NCI-H2029 (cell line): ENCODE results near the gene CYP19A1.
A peak's percentile ranks its signal among the peaks of the same experiment; 100 is the strongest.
"Not testable (repeated sequence)": the region's sequence is repeated elsewhere in the genome, so short reads cannot be mapped to it uniquely, and the experiment has no call there.

Experiments used
- DNase-seq: peaks from one replicate; lab custom pipeline; 2025; lab: John Stamatoyannopoulos, UW

Gene CYP19A1

DNA sequence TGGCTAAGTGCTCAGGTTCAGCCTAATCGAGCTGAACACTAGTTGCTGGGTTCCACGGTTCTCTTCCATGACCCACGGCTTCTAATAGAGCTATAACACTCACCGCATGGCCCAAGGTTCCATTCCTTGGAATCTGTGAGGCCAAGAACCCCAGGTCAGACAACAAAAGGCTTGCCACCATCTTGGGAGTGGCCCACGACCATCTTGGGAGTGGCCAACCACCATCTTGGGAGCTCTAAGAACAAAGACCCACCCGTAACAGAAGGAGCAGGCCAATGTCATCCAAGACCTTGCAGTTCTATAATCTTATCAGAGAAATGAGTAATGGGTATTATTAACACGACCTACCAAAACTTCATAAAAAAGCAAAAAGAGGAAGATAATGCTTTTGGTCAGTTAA lies 77.3 kb downstream of the CYP19A1 start:
- DNase-seq = not testable (repeated sequence)

DNA sequence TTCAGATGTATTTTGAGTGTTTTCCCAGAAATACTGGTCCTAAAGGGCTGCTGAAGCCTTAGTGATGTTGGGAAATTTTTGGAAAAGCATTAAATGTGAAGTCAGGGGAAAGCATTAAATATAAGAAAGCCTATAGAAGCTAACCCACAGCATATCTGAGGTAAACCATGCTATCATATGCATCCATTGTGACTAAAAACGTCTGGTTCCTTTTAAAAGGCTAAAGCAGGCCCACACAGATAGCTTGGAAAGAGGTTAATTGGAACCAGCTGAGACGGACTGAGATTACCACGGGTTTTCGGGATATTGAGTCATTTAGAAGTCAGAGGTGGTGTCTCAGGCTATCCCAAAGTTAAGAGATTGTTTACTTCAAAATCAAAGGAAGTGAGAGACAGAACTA lies 78.2 kb downstream of the CYP19A1 start:
- no peak for DNase-seq

DNA sequence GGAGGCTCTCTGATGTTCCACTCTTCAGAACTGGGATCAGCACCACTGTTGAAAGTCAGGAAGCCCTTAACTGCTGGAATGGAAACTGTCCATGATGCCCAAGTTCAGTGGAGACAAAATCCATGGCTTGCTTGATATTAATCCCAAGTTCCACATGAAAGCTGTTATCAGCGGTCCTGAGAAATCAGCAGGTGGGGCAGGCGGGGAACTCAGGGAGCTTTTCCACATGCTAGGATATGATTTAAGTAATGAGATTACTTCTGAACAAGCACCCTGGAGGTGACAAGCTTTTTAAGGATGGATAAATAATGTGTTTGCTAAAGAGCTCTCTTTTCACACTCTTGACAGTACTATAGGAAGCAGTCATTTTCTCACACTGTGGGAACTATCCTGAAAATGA lies 82.9 kb downstream of the CYP19A1 start:
- no peak for DNase-seq

DNA sequence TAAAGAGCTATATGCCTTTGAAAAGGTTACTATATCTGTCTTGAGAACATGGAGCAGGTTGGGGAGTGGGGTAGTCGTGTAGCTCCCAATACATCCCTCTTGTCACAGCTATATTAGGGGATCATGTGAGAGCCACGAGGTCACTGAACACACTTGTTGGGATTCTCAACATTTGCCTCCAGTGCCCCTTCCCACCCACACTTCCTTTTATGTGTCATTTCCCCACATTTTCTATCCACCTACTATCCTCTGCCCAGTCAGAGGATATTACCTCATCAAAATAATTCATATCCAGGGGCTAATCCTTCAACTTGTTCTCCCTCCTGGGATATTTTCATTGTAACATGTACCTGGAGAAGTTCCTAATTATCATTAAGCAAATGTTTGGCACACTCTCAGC lies 85.0 kb downstream of the CYP19A1 start:
- no peak for DNase-seq

DNA sequence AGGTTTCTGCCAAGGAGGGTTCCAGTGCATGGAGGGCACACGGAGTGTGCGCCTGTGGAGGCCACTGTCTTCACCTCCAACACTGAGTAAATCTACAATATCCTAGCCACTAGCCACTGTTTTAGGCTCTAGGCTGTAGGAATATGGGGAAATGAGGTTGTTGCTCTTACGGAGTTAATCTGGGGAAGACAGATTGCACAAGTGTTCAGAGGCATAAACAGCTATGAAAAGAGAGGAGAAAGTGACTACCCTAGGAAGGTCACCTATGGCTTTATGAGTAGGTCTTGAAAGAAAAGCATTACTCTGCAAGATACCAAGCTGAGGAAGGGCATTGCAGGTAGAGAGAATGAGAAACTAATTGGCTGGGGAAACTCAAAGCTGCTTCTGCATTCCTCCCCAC lies 85.7 kb downstream of the CYP19A1 start:
- no peak for DNase-seq

DNA sequence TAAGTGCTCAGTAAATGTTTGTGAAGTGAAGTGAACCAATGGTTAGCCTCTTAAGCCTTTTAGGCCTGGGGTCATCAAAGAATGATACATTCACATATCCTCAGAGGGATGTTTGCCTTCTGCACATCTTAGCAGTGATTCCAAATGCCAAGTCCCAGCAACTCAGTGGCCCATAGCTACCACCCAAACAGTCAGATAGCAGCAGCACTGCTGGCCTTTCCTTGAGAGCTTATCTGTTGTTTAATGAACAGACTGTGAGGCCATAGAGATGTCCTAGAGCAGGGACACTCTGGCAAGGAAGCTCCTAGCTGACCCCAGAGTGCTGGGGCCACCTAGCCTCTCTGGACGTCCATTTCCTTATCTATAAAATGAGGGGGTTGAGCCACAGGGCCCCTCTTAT lies 86.8 kb downstream of the CYP19A1 start:
- no peak for DNase-seq

DNA sequence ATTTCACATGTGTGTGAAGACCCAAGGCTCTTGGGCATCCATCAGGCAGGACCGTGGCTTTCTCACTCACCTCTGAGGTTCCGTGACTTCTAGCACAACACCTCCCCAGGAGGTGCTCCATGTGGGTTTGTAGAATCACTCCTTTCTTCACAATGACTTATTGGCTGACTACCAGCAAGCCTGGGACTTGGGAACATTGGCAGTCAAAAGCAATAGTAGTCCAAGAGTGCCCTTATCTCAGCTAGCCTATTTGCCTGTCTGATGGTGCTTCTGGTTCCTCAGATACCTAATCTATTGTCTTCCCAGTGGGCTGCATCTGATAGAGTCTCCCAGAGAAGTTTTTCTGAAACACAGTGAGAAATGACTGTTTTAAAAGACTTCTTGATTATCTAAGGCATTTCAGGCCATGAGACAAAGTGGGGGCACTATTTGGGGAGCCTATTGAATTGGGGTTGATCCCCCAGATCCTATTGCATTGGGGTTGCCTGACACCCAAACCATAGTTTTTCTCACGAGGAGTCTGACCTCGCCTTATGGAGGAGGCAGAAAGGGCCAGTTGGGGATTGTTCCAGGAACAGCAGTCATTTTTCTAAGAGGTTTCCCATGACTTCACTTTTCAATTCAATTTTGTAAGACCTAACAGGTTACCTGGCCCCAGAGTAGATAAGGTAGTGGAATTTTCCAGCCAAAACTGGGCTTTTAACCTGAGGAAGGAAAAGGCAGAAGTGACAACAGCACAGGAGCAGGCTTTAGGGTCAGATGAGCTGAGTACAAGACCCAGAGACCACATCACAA lies 88.0 kb downstream of the CYP19A1 start:
- no peak for DNase-seq

DNA sequence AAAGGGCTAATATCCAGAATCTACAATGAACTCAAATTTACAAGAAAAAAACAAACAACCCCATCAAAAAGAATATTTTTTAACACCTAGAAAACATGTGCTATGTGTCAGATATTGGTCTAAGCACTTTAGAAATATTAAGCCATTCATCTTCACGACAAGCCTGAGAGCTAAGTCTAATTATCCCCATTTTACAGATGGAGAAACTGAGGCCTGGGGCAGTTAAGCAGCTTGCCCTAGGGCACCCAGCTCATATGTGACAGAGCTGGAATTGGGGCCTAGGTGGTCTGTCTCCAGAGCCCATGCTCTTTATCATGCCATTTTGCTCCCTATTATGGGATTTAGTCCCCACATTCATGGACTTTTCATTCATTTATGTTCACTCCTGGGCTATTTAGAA lies 92.8 kb downstream of the CYP19A1 start:
- DNase-seq = no peak

DNA sequence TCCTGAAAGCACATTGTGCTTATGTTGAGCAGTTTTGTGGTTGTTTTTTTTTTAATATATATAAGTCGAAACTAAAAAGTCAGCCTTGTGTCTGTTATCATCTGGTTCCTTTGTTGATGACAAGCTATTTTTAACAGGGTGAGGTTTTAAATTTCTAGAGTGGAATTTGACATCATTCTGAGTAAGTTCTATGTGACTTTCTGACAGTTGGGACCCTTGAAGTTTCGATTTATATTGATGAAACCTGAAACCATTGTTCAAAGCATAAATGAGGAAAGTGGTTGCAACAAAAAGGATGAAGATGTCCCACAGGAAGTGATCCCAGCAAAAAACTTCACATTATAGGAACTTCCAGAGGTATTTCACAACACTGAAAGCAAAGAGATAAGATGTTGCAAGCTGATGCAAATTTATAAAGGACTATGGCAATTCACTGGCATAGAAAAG lies 94.0 kb downstream of the CYP19A1 start:
- DNase-seq = no peak

DNA sequence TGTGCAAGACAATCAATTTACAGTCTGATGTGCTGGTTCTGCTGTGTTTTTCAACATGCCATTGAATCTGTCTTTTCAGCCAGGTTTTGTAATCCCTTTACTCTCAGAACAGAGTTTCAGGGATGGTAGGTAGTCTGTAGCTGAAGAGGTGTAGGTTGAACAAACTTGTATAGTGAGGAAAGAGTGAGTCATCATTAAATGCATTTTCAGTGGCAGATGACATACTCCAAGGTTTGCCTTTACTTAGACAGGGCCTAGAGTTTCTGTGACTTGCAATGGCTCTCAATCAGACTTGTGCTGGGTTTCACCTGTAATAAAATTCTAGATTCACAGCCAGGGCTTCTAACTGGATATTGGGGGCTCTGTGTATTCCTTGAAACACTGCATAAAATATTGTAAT lies 94.6 kb downstream of the CYP19A1 start:
- no peak for DNase-seq

DNA sequence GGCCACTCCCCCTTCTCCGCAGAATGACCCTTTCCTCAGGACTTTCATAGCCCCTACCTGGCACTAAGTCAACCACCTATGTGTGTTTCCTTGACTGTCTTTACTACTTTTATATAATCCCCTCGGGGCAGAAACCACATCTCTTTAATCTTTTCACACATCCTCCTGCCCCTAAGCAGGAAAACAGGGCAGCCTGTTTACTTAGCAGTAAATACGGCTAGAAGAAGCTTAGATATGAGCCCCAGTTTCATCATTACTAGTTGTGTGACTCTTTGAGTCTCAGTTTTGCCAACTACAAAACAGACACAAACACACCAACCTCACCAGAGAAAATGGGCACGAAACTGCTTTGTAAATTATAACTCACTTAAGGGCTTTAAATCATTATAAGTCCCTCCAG lies 98.3 kb downstream of the CYP19A1 start:
- no peak for DNase-seq

DNA sequence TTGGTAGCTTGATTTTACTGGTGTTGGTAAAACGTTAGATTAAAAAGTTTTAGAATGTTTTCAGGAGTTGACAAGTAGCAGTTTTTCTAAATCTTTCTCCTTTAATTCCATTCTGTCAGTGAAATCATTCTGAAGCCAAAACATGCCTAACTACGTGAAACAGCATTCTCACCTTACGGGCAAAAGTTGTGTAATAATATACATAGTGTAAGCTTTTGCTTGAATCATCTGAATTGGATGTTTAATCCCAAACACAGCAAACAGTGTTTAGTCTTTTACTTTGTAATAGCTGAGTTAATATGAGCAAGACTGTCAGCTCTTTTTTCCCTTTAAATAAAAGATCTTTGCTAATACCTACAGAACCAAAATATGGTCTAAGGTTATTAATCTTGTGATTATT lies 100.6 kb downstream of the CYP19A1 start:
- no peak for DNase-seq

DNA sequence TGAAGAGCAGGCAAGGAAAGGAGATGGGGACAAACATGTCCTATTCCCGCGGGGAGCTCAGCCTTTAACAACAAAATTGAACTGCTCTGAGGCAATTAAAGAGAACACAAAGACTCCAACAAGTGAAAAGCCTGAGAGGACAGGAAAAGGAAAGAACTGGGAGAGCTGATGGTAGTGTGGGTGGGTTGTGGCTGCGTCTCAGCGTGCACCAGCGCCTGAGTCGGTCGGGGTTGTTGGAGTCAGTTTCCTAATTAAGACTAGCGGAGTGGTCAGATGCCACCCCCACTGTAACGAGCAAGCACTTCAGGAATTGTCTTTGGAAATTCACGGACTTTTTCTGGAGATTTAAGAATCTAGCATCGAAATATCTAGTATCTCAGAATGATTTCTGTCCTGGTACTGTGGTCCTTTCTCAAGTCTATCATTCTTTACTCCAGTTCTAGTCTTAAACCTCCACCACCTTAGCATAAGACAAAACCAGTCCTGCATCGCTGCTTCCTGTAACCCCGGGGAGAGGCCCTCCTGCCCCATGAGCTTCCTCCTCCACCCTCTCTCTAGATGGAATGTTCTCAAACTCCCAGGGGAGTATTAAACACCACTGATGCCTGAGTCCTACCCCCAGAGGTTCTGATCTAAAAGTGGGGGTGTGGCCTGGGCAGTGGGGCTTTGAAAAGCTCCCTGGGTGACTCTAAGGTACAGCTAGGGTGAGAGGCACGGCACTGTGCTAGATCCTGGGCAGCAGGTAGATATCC lies 104.0 kb downstream of the CYP19A1 start:
- DNase-seq = no peak

DNA sequence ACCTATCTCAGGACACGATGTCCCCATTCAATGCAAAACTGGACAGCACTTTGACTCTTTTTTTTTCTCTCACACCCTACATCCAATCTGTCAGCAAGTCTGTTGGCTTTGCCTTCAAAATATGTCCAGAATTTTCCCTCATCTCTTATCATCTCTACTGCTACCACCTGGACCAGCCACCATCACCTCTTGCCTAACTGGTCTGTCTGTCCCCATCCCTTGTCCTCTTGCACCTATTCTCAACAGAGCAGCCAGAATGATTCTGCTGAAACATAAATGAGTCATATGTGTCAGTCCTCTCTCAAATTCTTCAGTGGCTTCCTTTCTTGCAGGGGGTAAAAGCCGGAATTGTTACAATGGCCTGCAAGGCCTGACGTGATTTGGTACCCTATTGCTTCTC lies 105.8 kb downstream of the CYP19A1 start:
- DNase-seq = no peak

DNA sequence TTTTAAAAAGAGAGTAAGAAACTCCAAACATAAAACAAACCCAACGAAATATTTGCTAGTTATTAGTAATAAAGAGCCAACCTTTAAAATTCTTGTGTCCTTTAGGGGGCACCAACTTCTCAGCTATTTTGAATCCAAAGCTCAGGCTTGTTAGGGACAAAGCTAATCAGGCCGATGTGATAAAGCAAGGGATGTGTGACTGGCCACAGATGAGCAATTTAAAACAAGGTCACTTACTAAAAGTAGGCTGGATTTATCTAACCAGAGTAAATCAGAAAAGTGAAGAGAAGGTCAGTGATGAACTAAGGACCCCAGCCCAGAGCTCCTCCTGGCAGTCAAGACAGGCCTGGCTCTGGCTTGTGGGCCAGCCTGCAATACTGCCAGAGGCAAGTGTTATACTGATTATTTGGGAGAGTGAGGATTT lies 108.5 kb downstream of the CYP19A1 start:
- DNase-seq = no peak

DNA sequence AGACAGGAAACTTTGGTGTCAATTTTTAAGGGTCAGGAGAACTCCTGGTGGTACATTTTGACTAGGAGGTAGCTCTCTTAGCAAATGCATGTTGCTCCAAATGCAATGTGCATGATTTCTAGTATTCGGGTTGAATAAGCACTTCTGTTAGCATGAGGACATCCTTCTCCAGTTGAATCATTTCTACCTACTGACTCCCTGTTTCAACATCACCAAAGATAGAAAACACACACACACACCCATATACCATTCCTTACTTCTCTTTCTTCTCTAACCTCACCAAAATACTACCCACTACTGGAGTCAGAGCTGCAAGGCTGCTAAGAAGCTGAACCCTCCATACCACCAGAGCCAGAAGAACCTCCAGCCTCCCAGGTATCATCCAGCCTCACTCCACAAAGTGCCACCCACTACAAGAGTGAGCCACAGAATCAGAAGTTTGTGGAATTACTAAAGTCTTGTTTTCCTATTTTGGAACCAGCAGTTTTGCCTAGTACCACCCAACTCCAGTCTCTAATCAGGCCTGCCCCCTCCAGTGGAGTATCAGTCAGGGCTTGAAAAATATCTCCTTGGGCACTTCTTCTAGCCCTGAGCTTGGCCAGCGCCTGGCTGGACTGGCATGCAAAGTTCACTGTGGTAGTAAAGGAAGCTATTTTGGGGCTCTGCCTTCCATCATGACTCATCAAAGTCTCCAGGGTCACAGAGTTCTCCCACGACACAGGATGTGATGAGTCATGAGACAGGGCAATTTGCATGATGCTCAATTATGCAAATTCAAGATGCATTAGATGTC lies 110.3 kb downstream of the CYP19A1 start:
- no peak for DNase-seq

DNA sequence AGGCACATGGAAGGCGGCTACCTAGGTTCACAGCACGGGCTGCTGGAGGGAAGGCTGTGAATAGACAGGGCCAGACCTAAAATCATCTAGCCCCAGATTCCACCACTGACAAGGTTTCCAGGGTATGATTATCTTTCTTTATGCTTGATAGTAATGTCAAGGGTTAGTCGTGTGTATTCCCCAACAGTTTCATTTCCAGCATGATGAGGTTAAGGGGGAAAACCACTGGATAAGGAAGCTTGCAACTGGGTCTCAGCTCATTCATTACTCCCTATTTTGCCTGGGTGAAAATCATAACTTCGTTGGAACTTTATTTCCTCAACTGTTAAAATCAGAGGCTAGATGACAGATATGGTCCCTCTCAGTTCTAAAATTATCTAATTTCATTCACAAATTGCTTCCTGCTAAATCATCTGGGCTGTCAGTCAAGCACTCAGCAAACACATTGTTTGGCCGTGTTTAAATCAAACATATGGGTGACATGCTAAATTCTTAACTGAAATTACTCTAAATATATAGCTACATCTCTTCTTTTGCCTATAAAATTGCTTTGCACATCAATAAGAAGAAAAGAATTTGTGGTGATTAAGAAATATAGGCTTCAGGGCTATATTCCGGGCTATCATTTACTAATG lies 111.7 kb downstream of the CYP19A1 start:
- no peak for DNase-seq

DNA sequence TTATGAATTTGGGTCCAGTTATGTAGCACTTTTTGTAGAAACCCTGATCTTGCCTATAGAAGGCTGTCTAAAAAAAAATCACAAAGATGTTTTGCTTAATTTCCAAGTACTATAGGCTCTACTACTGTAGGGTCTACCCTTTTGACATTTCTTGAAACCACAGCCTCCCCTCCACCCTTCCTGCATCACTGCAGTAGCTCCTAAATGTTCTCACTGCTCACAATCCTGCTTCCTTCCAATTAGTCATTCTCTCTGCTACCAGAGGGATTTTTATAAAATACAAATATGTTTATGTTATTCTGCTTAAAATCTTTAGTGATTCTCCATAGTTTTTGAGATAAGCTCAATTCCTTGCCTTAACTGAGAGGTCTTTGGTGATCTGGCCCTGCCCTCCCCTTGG lies 114.0 kb downstream of the CYP19A1 start:
- no peak for DNase-seq

DNA sequence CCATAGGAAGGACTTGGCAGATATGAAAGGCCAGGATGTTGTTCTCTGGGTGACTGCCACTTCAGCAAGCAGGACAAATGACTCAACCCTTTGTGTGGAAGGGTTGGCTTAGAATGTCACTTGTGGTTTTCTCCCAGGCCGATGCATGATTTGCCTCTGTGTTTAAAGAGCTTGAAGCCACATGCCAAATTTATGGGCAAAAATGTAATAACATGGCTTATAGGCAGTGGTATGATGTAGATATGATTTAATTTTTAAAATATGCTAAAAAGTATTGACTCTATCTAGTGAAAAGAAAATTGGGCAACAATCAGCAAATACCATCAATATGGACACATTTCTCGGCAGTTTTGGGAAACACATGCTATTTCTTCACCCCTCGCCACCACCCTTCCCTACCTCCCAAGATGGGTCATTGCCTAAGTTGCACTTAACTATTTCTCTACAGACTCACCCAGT lies 114.6 kb downstream of the CYP19A1 start:
- DNase-seq = peak; percentile 35

DNA sequence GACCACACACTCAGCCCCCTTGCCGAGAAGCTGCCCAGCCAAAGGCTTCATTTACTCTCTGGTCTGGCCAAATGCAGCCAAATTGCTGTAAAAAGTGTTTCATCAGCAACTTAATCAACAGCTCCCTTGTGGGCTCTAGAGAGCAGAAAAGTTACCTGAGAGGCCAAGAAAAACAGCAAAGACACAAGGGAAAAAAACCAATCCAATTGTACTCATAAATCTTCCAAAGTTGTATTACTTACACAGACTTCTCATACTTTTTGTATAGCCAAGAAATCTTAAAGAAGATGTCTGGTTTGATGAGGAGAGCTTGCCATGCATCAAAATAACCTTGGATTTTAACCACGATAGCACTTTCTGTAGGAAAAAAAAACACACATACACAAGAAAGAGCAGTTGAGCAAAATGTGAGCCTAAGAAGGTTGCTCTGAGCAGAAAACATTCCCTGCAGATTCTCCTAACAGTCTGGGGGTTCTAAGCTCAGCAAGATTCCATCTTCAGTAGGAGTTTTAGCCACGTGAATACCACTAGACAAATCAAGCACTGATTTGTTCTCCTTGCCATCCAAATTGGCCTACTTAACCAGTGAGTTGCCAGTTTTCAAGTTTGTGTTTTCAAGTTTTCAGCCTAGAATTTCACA lies 120.0 kb downstream of the CYP19A1 start:
- no peak for DNase-seq

DNA sequence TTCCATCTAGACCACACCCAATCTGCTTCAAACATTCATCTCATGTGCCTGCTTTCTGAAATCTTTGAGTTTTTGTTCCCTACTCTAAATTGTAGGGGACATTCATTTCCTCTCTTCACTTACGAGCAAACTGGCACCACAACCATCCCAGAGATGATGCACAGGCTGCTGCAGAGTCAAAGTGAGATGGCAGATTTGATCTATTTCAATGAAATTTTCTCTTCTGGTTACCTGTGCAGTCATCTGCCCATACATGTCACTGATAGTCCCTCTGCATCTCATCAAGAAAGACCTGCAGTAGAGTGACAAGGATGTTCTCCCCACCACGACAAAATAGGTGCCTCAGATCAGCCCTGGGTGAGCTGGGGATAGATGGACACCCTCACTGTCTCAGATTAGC lies 125.5 kb downstream of the CYP19A1 start:
- no peak for DNase-seq

DNA sequence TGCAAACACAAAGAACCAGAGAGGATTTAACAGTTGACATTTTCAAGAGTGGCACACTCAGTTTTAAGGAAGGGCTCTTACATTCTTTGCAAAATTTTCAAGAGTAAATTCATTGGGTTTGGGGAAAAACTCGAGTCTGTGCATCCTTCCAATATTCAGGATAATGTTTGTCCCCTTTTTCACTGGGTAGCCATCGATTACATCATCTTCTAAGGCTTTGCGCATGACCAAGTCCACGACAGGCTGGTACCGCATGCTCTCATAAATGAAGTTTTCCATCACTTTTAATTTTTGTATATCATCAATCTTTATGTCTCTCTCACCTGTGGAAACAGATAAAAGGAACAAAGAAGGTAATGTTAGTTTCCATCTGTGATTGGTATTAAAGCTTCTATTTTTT lies 126.2 kb downstream of the CYP19A1 start:
- no peak for DNase-seq
